GM23338 (cell line): ENCODE results near the gene SPACA4. TPM values are rescaled to one million over a fixed set of nuclear protein-coding genes. Genes with fewer than 3 reads are reported as not detected.

Experiments
- ATAC-seq: fragments of 200-7000 bp; cut with Tn5 transposase; 3 replicates; pipeline ENCODE4 v1.9.1; 2020
- DNase-seq: peaks from one replicate; pipeline ENCODE4 v3.0.0-alpha.2; 2015; ENCODE audit warnings: low spot score
- H2AFZ ChIP-seq: fragments of 200-600 bp; sonication (generic); 2 replicates; pipeline ENCODE4 v1.8.0; 2016; ENCODE audit warnings: antibody characterized with exemption, mild to moderate bottlenecking, moderate library complexity
- H3F3A ChIP-seq: fragments of 200-600 bp; sonication (generic); replicated peaks from 2 replicates; pipeline ENCODE4 v1.8.0; 2017; ENCODE audit warnings: antibody characterized with exemption, mixed run types, low read depth
- H3K27ac ChIP-seq: fragments of 200-600 bp; sonication (generic); 2 replicates; pipeline ENCODE4 v1.6.1; 2016; ENCODE audit warnings: low read depth
- H3K27me3 ChIP-seq: fragments of 200-600 bp; sonication (generic); 2 replicates; pipeline ENCODE4 v1.8.0; 2016; ENCODE audit warnings: mild to moderate bottlenecking, mixed run types, moderate library complexity; ENCODE audit not compliant: insufficient read depth
- H3K36me3 ChIP-seq: fragments of 200-600 bp; sonication (generic); 2 replicates; pipeline ENCODE4 v1.8.0; 2016; ENCODE audit warnings: mild to moderate bottlenecking; ENCODE audit not compliant: insufficient read depth
- H3K4me1 ChIP-seq: fragments of 200-600 bp; sonication (generic); 2 replicates; pipeline ENCODE4 v1.8.0; 2016; ENCODE audit warnings: mild to moderate bottlenecking, moderate library complexity; ENCODE audit not compliant: insufficient read depth
- H3K4me2 ChIP-seq: fragments of 200-600 bp; sonication (generic); 2 replicates; pipeline ENCODE4 v1.7.1; 2017; ENCODE audit warnings: mixed run types
- H3K4me3 ChIP-seq: fragments of 200-600 bp; sonication (generic); 2 replicates; pipeline ENCODE4 v1.6.1; 2016; ENCODE audit warnings: mixed run types
- H3K79me2 ChIP-seq: fragments of 200-600 bp; sonication (generic); replicated peaks from 2 replicates; pipeline ENCODE4 v1.8.0; 2017; ENCODE audit warnings: mild to moderate bottlenecking; ENCODE audit not compliant: insufficient read depth
- H3K9me2 ChIP-seq: fragments of 200-600 bp; sonication (generic); 2 replicates; pipeline ENCODE4 v1.8.0; 2017; ENCODE audit not compliant: insufficient read depth
- H4K20me1 ChIP-seq: fragments of 200-600 bp; sonication (generic); replicated peaks from 2 replicates; pipeline ENCODE4 v1.8.0; 2017; ENCODE audit warnings: mild to moderate bottlenecking; ENCODE audit not compliant: insufficient read depth
- H3K27ac Mint-ChIP-seq: 2 replicates; pipeline ENCODE4 v1.8.0; 2020; ENCODE audit warnings: inconsistent platforms, mild to moderate bottlenecking, moderate library complexity, mixed read lengths
- H3K27me3 Mint-ChIP-seq: 3 replicates; pipeline ENCODE4 v1.8.0; 2022; ENCODE audit warnings: low read depth, mild to moderate bottlenecking, moderate library complexity, mixed read lengths, inconsistent platforms; ENCODE audit not compliant: insufficient read depth, poor library complexity
- H3K36me3 Mint-ChIP-seq: 3 replicates; pipeline ENCODE4 v1.8.0; 2021; ENCODE audit warnings: low read depth, mild to moderate bottlenecking, inconsistent platforms, moderate library complexity, mixed read lengths
- H3K4me1 Mint-ChIP-seq: 3 replicates; pipeline ENCODE4 v1.8.0; 2020; ENCODE audit warnings: mild to moderate bottlenecking, inconsistent platforms, mixed read lengths
- H3K4me3 Mint-ChIP-seq: 3 replicates; pipeline ENCODE4 v1.8.0; 2021; ENCODE audit warnings: moderate library complexity, mild to moderate bottlenecking, inconsistent platforms, mixed read lengths
- H3K9me3 Mint-ChIP-seq: 3 replicates; pipeline ENCODE4 v1.8.0; 2020; ENCODE audit warnings: moderate library complexity, mild to moderate bottlenecking, inconsistent platforms, mixed read lengths
- CREB1 ChIP-seq: fragments of 250-450 bp; sonication (Bioruptor Pico); IDR thresholded peaks from 2 replicates; pipeline ENCODE4 v1.5.0; 2020; ENCODE audit warnings: low read depth, mild to moderate bottlenecking, moderate library complexity
- EZH2 ChIP-seq: fragments of 200-600 bp; sonication (generic); IDR thresholded peaks from one replicate; pipeline ENCODE4 v1.8.0; 2017; ENCODE audit warnings: antibody characterized with exemption, mild to moderate bottlenecking, low read depth; ENCODE audit not compliant: unreplicated experiment
- NANOG ChIP-seq: IDR thresholded peaks from 2 replicates; pipeline ENCODE4 v1.6.1; 2016; ENCODE audit warnings: antibody characterized with exemption, borderline replicate concordance
- POLR2AphosphoS5 ChIP-seq: IDR thresholded peaks from 2 replicates; pipeline ENCODE4 v1.6.1; 2016; ENCODE audit warnings: antibody characterized with exemption, low read depth
- STAT1 ChIP-seq: IDR thresholded peaks from one replicate; pipeline ENCODE4 v1.6.1; 2016; ENCODE audit warnings: antibody characterized with exemption; ENCODE audit not compliant: unreplicated experiment
- ZNF114 ChIP-seq: fragments of 250-450 bp; sonication (Bioruptor Pico); IDR thresholded peaks from 2 replicates; pipeline ENCODE4 v1.5.0; 2020; ENCODE audit warnings: mild to moderate bottlenecking, moderate library complexity
- ZNF331 ChIP-seq: fragments of 250-450 bp; sonication (Bioruptor Pico); IDR thresholded peaks from 2 replicates; pipeline ENCODE4 v1.5.0; 2020; ENCODE audit warnings: low read depth, mild to moderate bottlenecking, moderate library complexity
- polyA plus RNA-seq: library from polyadenylated mRNA; unstranded; fragments of >200 nt; fragmentation: Nextera tagmentation; extraction: Ambion mirVana; gene quantifications from 2 replicates; pipeline ENCODE4 v1.2.1, GENCODE V29; 2016
- total RNA-seq: library from RNA; depleted of rRNA; stranded (reverse); fragments of >200 nt; shearing (Covaris generic); gene quantifications from 2 replicates; pipeline ENCODE4 v1.2.3, GENCODE V29; 2014
- TF ChIP-seq, protein P1 (sequence below), 2 experiments: fragments of 200-600 bp in 1 of 2; sonication (generic) in 1 of 2; conservative IDR thresholded peaks; 2 replicates each; pipeline versions ENCODE4 v1.5.1 to v1.6.1; 2016 to 2017; ENCODE audit warnings: antibody characterized with exemption in 2 of 2, low read depth in 2 of 2, mild to moderate bottlenecking in 2 of 2, moderate library complexity in 1 of 2

SPACA4 gene
- total and polyA plus RNA-seq, 2 experiments from 2014 or later = not detected

DNA sequence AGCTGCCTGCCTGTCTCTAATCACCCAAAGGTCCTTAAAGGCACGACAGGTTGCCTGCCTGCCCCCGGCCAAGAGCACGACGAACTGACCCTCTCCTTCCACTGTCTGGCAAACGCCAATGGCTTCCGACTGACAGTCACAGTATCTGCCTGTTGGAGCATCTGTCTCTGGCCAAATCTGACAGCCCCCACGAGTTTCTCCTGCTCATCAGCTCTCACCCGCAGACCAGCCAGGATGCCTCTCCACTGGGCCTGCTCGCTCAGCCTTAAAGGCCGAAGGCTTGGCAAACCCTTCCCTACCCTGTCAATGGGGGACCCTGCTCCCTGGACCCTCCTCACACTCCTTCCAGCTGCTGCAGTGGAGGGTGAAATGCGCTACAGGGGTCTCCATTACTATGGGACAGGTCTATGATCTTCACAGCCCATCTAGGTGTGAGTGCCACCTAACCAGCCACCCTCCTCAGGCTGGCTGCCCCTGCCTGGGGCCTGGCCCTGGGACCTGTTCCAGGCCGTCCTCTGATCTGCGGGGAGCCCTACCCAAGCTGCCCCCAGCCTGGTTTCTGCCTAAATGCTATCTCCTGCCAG, 7.4 kb downstream of the SPACA4 start:
- Mint-ChIP-seq H3K4me1 (peaks cover 42% of the 10 kb centered on the region), H3K27ac (peak overlapping the region; percentile 98), H3K9me3 (no peaks in the 10 kb centered on the region; the same call in 1 of the 3 replicates), H3K36me3 (peaks cover 53% of the 10 kb centered on the region), H3K4me3 (peak overlapping the region; percentile 61), H3K27me3 (peaks cover 42% of the 10 kb centered on the region)
- peak; percentile 13 for ATAC-seq
- no peaks in the 10 kb centered on the region for H3K27me3 ChIP-seq
- no peak for DNase-seq
- peak overlapping the region; percentile 99 for H3K27ac ChIP-seq
- TF ChIP-seq POLR2AphosphoS5 = peak; percentile 2; the same call in 1 of the 2 replicates
- TF ChIP-seq, protein P1, sequence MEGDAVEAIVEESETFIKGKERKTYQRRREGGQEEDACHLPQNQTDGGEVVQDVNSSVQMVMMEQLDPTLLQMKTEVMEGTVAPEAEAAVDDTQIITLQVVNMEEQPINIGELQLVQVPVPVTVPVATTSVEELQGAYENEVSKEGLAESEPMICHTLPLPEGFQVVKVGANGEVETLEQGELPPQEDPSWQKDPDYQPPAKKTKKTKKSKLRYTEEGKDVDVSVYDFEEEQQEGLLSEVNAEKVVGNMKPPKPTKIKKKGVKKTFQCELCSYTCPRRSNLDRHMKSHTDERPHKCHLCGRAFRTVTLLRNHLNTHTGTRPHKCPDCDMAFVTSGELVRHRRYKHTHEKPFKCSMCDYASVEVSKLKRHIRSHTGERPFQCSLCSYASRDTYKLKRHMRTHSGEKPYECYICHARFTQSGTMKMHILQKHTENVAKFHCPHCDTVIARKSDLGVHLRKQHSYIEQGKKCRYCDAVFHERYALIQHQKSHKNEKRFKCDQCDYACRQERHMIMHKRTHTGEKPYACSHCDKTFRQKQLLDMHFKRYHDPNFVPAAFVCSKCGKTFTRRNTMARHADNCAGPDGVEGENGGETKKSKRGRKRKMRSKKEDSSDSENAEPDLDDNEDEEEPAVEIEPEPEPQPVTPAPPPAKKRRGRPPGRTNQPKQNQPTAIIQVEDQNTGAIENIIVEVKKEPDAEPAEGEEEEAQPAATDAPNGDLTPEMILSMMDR (conservative IDR thresholded peaks at IDR 0.05; ENCODE audit: low read depth in 2 of 2) = no peak
- peaks cover 21% of the 10 kb centered on the region for H4K20me1 ChIP-seq
- peaks cover 32% of the 10 kb centered on the region for H3K79me2 ChIP-seq
- H3K9me2 ChIP-seq = no peaks in the 10 kb centered on the region
- peaks cover 47% of the 10 kb centered on the region for H3F3A ChIP-seq
- H3K4me2 ChIP-seq = peak overlapping the region; percentile 99
- H3K36me3 ChIP-seq = peaks cover 32% of the 10 kb centered on the region
- H3K4me3 ChIP-seq = peak overlapping the region; percentile 49
- H2AFZ ChIP-seq = no peak overlapping the region
- peaks cover 39% of the 10 kb centered on the region for H3K4me1 ChIP-seq

DNA sequence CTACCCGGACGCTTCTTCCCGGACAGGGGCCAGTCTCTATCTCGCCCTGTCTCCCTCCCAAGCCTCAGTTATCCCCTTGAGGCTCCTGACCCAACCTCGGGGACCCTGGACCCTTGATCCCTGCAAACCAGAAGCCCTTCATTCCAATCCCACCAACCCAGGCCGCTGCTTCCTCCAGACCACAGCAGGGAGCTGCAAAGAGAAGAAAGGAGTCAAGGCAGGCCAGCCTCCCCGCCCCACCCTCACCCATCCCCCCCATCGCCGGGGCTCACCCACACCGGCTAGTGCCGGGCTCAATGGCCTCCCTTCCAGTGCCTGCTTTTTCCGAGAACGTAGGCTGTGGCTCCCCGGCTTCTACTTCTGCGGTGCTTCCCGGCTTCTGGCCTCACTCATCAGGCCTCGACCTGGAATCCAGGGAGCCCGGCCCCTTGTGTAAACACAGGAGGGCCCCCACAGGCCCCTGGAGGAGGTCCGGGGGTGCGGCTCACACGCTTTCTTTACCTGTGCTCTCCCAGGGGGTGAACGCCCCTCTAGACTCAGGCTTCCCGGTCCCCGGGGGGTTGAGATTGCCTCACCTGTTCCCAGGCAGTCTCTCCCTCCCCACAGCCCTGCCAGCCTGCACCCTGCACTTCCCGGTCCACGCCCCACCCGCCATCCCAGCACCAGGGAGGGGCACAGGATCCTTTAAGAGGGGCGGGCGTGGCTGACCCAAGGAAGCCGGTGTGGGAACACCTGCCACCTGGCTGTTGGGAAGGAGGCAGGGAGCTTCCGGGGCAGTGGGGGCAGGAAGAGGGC, 8.1 kb downstream of the SPACA4 start, which contains the start of gene FAM83E:
TSS of gene FAM83E (minus strand) at position 641 of the 795 bp plus-strand sequence. CDS start 1,704 bp downstream, outside the sequence.
- no peaks in the 10 kb centered on the region; the same call in 1 of the 3 replicates for H3K9me3 Mint-ChIP-seq
- Histone ChIP-seq H3K36me3 (peaks cover 32% of the 10 kb centered on the region), H2AFZ (no peak within 1 kb of the TSS), H3K4me2 (peak within 1 kb of the TSS; percentile 99), H4K20me1 (peaks cover 21% of the 10 kb centered on the region), H3K9me2 (no peaks in the 10 kb centered on the region), H3K4me3 (peak within 1 kb of the TSS; percentile 49), H3K79me2 (peaks cover 33% of the 10 kb centered on the region), H3K27me3 (no peaks in the 10 kb centered on the region), H3K4me1 (peaks cover 39% of the 10 kb centered on the region), H3F3A (peaks cover 47% of the 10 kb centered on the region), H3K27ac (peak within 1 kb of the TSS; percentile 99)
- ATAC-seq = peak; percentile 29
- peaks cover 53% of the 10 kb centered on the region for H3K36me3 Mint-ChIP-seq
- DNase-seq = peak; percentile 93
- H3K4me1 Mint-ChIP-seq = peaks cover 44% of the 10 kb centered on the region
- H3K27ac Mint-ChIP-seq = peak within 1 kb of the TSS; percentile 98
- H3K27me3 Mint-ChIP-seq = peaks cover 43% of the 10 kb centered on the region
- peak within 1 kb of the TSS; percentile 61 for H3K4me3 Mint-ChIP-seq
- TF ChIP-seq, protein P1 (conservative IDR thresholded peaks at IDR 0.05; ENCODE audit: low read depth in 2 of 2) = peak in 1 of 2 experiments; percentile 14; a peak in 1 of 4 replicates
- TF ChIP-seq POLR2AphosphoS5 = peak; percentile 68
- no peak for TF ChIP-seq EZH2
- no peak for TF ChIP-seq CREB1 (CRISPR knock-in tag)
- no peak for TF ChIP-seq ZNF331
- TF ChIP-seq NANOG = no peak
- no peak for TF ChIP-seq ZNF114 (CRISPR knock-in tag)
- no peak for TF ChIP-seq STAT1
